PC-3 (cell line): ENCODE data around the gene ARHGEF17.
A peak's percentile ranks its signal among the peaks of the same experiment; 100 is the strongest.

Experiments used
- CTCF ChIP-seq: fragments of 300-600 bp; sonication (generic); conservative IDR thresholded peaks from 2 replicates; pipeline ENCODE4 v1.5.1; 2017; ENCODE audit warnings: antibody characterized with exemption, low read depth, mild to moderate bottlenecking, low read length
- EZH2 ChIP-seq: fragments of 300-600 bp; sonication (generic); IDR thresholded peaks from one replicate; pipeline ENCODE4 v1.6.1; 2017; ENCODE audit warnings: antibody characterized with exemption, mild to moderate bottlenecking, low read length; ENCODE audit not compliant: unreplicated experiment

- TF ChIP-seq EZH2 (no peak), CTCF (peak; percentile 99)
Measured at GRCh38 chr11:73295241-73295995, 12.7 kb upstream of the ARHGEF17 start.
